Lung microvascular endothelial cell (primary cell): Measurements from ENCODE around the gene C10orf71. TPM values are rescaled to one million over a fixed set of nuclear protein-coding genes. Genes with fewer than 3 reads are reported as not detected.

Experiments used
- DNase-seq, 2 donors: peaks; one replicate each; pipeline versions ENCODE4 v3.0.0 to v3.0.0-alpha.2; 2010; ENCODE audit warnings: low read depth in 2 of 2
- total RNA-seq: library from RNA; depleted of rRNA; stranded (reverse); fragments of >200 nt; gene quantifications from 2 replicates; pipeline ENCODE4 v1.2.1, GENCODE V29; 2014

Gene C10orf71
- total RNA-seq, 1 donor from 2014 or later, result not detected

DNA sequence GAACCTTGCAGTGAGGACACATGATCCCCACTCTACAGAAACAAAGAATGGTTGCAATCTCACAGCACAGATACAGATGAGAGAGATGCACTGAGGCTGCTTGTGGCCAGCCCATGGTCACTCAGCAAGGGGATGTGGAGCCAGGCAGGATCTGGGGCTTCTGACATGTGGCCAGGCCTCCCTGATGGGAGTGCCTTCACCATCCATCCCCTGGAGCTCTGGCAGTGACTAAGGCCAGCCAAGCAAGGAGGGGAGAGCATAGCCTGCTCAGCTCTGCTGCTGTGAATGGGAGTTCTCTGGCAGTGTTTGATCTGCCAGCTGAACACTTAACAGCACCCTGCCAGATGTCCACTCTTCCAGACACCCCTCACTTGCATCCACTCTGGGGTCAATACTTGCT, 19.8 kb downstream of the C10orf71 start:
- no peak for DNase-seq

DNA sequence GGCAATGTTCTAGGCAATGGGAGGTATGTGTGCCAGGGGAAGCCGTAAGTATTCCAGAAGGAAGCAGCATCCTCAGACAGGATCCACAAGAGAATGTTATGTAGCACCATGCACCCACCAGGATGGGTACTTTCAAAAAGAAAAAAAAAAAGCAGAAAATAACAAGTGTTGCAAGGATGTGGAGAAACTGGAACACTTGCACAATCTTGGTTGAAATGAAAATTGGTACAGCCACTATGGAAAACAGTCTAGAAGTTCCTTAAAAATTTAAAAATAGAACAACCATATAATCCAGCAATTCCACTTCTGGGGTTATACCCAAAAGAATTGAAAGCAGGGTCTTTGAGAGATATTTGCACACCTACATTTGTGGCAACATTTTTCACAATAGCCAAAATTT, 20.2 kb downstream of the C10orf71 start:
- DNase-seq, result no peak

DNA sequence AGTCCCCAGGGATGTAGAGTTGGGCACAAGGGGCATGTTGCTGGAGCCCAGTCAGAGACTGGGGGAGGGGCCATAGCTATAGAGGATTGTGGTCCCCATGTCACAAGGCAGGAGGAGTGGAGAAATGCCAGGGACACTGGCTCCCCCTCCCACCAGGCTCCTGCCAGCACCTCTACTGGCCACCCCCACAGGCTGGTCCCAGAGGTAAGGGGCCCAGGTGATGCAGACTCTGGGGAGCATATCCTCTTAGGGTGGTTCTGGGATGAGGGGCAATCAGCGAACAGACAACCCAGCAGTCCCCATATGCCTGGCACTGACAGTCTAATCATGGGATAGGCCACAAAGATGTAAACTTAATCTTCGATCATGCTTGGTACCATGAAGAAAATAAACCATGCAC, 21.2 kb downstream of the C10orf71 start:
- no peak for DNase-seq

DNA sequence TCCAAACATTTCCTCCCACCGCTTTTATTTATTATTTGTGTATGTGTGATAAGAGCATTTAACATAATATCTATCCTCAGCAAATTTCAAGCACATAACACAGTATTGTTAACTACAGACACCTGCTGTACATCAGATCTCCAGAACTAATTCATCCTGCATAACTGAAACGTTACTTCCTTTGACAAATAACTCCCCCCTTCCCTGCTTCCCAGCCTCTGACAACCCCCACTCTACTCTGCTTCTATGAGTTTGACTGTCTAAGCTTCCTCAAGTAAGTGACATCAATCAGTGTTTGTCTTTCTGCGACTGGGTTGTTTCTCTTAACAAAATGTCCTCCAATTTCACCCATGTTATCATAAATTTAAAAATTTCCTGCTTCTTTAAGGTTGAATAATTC, 22.1 kb downstream of the C10orf71 start:
- no peak for DNase-seq

DNA sequence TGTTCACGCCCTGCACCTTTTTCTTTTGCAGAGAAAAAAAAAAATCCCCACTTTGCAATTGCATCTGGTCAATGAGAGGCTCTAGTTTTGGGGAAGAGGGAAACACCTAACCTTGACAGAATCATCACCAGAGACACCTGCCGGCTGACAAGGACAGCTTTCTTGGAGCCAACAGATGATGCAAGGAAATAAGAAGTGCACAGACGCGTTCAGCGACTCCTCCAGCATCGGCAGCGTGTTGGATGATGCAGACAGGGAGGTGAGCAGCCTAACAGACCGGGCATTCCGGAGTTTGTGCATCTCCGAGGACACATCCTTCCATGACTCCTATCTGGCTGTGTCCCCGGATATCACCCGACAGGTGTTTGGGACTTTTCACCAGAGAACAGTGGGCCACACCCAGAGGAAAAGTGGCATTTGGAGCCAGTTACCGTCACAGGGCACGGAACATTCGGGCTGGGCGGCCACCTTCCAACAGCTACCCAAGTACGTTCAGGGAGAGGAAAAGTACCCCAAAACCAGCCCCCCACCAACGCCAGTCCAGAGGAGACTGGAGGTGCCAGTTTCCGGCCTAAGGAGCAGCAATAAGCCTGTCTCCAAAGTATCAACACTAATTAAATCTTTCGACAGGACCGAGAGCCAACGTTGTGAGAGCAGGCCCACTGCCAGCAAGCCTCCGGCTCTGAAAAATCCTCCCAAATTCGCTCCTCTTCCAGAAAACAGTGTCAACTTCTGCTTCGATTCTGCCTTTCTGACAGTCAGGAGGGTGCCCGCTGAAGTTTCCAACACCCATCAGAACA, 23.6 kb downstream of the C10orf71 start:
- DNase-seq, result no peak

DNA sequence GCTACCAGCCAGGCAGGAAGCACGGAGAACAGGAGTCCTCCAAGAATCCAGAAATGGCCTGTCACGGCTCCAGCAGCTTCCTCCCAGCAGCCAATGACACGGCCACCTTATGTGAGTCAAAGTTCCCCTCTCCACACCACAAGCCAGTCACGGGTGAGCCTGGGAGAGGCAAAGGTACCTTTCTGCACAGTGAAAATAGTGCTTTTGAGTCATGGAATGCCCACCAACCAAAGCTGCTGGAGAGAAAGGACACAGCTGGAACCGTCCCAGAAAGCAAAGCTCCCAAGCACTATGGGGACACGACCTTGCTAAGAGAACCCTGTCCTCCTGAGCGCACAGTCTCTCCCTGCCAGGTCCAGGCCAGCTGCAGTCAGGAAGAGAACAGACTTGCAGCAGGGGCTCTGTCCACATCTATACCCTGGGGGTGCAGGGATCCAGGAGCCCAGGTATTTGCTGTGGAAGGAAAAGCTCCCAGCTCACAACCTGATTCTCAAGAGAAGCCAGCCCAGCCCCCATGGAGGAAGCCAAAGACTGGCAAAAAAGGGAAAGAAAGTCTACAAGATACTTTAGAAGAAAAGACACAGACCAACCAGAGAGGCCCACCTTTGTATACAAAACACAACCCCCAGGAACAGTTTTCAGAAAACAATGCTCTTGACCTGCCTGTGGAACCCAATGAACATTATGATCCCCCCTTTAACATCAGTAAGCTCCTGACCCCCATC, 24.4 kb downstream of the C10orf71 start:
- DNase-seq, result no peak

DNA sequence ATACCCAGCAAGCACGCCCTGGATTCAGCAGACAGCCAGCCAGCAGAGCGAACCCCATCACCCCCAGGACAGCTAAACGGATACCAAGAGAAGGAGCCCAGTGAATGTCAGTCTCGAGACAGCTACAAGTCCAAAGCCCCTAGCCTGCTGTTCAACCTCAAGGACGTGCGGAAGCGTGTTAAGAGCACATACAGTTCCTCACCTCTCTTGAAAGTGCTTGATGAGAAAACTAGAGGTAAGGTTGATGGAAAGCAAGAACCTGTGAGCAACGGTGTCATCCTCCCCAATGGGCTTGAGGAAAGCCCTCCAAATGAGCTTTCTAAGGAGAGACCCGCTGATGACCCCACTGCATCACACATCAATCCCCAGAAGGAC, 24.9 kb downstream of the C10orf71 start:
- DNase-seq, result no peak

DNA sequence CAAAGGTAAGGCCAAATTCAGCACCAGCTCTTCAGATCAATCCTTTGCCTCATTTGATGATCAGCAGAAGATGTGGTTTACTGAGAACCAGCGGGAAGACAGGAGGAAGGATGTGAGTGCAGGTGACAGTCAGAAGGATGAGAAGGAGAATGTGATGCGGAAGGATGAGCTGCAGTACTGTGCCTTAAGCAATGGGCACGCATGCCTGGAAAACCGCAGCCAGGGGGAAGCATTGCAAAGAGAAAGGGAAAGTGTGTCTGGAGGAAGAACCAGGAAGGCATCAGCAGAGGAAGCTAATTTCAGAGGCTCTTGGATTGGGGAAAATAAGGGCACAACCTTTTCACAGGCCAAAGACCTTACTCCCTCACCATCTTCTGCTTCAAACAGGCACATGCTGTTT, 25.7 kb downstream of the C10orf71 start:
- DNase-seq, result no peak

DNA sequence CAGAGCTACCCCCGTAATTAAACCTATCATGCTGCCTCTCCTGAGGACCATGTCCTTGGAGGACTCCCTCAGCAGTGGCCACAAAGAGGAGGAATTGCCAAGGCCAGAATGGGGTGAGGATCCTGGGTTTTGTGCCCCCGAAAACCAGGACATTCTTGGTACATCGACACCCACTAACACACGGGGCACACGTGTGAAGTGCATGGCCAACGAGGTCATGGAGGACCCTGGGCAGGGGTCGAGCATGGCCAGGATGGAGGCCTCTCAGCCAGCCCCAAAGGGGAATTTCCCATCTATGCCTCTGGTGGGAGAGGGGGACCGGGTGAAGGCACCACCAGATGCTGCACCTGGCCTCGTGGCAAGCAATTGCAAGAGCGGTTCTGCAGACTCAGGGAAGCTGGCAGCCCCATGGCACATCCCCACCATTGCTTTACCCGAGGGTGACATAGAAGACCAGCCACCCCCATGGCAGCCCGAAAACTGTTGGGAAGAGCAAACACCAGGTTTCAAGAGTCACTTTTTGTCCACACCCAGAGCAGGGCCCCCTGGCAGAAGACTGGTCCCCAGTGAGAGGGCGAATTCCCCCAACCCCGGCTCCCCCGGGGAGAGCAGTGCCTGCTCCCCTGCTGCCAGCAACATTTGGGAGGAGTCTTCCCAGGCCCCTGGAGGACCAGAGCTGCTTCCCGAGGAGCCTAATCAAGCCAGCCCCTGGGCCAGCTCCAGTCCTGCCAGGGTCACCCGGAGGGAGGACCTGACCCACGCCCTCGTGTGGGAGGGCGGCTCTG, 26.4 kb downstream of the C10orf71 start:
- no peak for DNase-seq

DNA sequence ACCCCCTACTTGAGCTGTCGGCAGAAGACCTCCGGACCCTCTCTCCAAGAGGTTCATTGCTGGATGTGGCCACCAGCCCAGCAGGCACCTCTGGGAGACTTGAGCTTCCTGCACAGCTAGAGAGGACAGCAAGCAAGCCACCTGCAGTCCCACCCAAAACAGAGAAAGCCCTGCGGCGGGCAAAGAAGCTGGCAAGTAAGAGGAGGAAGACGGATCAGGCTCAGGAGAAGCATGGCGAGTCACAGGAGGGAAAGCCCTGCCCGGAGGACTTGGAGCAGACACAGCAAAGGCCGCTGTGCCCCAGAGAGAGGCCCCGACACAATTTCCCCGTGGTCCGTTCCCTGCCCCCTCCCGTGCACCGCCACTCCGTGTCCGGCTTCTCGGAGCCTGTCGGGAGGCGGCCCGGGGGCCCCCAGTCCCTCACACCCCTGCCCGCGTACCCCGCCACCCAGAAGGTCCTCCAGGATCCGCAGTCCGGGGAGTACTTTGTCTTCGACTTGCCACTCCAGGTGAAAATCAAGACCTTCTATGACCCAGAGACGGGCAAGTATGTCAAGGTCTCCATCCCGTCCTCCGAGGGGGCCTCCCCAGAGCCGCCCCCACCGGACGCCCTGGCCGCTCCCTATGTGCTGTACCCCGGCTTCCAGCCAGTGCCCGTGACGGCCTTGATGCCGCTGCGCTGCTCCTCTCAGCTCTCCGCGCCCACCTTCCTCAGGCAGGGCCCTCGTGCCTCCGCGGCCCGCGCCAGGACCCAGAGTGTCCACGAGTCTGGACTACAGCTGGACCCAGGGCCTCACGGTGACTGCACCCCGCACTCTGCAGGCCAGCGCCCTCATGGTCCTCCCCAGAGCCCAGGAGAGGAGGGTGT, 27.2 kb downstream of the C10orf71 start:
- DNase-seq, result no peak

DNA sequence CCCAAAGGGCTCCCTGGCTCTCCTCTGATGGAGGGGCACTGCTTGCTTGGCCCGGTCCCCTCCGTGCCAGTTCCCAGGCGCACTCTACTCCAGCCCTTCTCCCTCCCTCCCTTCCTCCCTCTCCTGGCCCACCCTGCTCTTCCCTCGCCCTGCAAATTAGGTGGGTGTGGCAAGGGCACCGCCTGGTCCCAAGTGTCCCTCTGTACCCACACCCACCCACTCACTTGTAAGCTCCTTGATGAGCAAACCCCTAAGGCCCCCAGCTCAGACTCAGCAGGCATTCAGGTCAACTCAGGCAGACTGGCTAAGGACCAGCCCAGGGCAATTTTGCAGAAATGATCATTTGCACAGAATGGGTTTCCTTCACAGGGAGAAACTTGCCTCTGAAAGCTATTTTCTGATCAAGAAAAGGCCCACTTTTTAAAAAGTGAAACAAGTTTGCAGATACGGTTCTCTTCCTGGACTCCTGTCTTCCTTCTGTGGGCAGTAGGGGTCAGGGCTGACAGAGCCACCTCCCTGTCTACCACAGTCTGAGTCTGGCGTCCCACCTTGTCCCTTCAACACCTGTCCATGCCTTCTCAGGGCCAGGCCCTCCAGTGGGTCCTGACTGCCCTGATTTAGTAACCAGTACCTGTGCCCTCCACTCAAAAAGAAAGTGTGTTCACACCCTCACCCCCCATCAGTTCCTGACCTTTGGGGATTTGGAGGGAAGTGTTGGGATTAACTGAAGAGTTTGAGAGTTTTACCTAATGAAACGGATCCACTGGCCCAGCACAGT, 28.3 kb downstream of the C10orf71 start:
- DNase-seq, result no peak

DNA sequence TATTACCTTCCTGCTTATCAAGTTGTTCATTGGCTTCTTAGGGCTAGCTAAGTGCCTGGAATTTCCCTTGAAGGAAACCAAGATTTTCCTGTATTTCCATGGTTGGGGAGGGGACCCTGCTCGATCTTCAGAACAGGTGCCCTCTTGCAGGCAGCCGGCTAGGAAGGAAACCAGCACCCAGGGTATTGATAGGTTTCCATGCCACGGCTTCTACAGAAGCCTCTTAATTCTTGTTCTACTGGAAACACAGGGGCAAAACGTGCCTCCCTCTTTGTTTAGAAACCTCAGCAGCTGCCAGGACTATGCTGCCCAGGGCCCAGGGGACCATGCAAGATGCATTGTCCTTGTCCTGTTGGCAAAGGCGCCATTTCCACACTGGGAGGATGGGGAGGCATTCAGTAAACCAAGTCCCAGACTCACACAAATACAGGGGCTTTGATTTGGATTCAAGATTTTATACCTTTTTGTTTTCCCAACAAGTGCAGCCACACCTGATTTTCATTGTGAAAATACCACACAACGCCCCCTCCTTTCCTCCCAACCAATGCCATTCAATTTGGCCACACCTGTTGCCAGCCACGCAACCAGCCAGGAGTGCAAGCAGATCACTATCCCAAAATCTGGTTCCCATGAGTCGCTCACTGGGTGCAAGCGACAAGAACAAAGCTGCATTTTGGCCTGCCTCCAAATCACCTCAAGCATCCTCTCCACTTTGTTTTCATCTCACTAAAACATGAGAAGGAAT, 29.6 kb downstream of the C10orf71 start:
- no peak for DNase-seq

DNA sequence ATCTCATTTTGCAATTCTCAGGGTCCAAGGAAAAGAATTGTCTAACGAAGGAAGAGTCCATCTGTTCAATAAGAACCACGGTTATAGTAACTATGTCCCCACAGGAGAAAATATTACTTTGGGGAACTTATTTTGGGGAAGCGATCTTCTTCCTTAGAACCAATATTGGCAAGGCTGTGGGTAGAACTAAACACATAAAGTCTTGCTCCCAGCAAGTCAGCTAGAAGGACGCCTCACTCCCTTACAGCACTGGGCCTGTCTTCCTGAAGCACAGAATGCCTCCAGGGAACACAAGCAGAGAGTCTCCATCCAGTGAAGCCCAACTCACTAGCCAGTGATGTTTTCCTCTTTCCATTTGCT, 30.2 kb downstream of the C10orf71 start:
- no peak for DNase-seq

DNA sequence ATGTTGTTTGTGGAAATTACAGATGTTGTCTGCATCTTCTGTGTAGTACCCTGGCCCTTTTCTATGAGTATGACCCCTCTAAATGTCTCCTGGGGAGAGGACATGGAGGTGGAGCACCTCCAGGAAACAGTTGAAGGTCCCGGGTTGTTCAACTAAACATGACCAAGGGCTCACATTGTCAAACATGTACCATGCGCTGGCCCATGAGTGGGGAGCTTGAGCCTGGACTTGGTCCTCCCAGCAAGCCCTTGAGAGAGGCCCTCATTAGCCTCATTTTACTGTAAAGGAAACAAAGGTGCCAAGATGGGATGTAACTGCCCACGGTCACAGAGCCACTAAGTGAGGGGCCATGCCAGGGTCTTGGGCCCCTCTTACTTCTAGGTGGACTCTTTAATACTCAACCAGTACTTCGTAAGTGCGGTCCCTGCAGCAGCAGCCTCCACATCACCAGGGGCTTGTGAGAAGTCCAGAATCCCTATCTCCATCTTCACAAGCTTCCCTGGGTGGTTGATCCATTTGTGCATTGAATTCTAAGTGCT, 31.2 kb downstream of the C10orf71 start:
- DNase-seq, result no peak

DNA sequence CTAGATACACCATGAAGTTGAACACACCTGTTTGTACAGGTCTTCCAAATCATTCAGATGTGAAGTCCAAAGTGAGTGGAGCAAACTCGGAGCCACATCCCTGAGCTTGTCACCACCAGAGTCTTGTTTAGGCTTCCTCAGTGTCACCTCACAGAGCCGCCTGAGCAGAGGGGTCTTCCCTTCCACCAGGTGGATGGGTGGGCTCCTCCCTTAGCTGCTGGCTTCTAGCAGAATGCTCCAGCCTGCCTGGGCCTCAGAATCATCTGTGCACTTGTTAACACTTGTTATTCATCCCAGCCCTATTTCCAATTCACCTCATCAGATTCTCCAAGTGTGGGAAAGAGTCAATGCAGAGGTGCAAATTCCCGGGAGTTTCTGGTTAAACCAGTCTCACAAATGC, 32.5 kb downstream of the C10orf71 start:
- no peak for DNase-seq

DNA sequence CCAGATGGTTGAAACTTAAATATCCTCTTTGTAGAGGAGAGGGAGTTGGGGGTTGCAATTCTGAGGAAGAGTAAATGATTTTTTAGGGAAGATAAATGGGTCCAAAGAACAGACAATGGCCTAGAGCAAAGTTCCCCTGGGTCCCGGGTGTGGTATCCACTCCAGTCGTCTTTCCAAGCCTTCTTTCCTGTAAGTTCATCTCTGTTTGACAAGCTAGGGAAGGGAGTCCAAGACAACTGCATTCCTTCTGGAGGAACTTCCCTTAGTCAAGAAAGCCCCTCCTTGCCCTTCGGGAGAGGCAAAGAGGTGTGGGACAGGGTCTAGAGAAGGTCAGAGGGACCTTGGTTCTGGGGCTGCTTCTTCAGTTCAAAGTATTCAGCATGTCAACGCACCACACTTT, 33.4 kb downstream of the C10orf71 start:
- no peak for DNase-seq

DNA sequence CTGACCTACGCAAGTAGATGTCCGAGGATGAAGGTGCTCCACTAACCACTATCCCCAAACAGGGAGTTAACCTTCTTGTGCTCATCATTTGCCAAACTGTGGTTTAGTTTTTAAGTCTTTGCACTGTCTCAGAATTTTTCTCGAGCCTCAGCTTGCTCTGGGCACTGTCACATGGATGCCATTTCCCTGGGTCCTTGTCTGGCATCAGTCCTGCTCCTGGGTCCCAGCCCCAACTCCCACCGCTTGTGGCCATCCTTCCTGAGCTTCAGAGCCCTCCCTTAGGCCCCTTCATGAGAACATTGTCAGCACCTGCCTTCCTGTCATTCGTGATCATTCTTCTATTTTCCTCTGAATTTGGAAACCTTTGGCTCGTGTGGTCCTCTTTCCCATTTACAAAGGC, 33.8 kb downstream of the C10orf71 start:
- no peak for DNase-seq

DNA sequence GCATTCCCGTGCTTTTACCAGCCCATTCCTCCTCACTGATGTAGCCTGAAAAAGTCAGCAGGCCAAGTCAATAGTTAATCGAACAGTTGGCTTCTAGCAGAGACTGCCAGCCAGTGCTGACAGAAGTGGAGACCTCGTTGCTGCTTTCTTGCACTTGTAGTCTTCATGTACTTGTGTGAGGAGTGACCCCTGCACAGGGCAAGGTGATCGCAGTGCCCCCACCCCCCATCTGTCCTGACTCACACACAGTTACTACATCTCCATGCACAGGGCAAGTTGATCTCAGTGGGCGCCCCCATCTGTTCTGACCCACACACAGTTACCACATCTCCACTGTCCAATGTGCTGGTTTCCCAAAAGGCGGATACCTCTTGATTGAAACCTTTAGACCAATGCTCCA, 34.2 kb downstream of the C10orf71 start:
- no peak for DNase-seq

DNA sequence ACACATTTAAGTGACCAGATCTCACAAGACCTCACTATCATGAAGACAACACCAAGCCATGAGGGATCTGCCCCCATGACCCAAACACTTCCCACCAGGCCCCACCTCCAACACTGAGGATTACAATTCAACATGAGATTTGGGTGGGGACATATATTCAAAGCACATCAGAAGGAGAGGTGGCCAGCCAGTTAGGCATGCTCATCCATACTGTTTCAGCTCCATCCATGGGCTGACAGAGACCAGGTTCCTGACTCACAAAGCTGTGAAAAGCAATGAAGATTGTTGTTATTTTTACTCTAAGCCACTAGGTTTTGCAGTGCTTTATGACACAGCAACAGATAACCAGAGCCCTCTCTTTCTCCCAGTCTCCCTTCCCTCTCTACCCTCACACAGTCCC, 36.0 kb downstream of the C10orf71 start:
- no peak for DNase-seq
